HG02763 (cell line): ENCODE measurements around the gene ZFPM1.

Experiments
- ATAC-seq: cut with Tn5 transposase; IDR thresholded peaks from one replicate; pipeline ENCODE4 v1.9.1; 2021; ENCODE audit warnings: mild to moderate bottlenecking, moderate library complexity; ENCODE audit not compliant: unreplicated experiment

Gene ZFPM1

GRCh38 chr16:88495268-88495772, 42.2 kb downstream of the ZFPM1 start:
- ATAC-seq, result no peak

DNA sequence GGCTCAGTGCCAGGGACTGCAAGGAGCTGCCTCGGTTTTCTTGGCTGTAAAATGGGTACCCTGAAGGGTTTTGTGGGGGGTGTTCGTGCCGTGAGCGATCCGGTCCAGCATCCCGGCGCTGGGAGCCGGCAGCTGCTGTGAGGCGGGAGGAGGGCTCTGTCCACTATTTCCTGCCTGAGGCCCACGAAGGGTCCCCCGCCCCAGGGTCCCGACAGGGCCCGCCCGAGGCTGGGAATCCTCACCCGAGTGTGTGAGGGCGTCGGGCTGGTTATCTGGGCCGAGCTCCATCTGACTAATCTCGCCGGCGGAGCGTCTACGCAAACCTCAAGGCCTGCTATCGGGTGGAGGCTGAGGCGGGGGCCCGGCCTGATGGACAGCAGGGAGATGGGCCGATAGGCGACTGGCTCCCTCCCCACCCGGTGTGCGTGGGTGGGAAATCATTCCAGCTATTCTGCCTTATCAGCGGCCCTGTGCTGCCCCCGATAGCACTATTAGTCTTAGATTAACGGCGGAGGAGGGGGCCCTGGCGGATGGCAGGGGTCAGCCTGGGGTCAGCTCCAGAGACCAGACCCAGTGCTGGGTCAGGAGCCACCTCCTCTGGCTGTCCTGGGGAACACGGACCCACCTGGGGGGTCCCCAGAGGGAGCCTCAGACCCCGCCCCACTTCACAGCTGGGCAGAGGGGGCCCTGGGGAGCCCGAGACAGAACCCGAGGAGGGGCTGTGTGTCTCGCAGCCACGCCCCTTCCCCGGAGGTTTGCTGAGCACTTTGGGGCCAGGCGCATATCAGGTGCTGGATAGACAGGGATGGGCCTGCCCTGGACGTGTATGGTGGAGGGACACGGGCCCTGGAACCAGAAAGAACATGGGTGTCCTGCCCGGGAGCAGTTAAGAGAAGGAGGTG, 44.7 kb downstream of the ZFPM1 start:
- ATAC-seq, result no peak

DNA sequence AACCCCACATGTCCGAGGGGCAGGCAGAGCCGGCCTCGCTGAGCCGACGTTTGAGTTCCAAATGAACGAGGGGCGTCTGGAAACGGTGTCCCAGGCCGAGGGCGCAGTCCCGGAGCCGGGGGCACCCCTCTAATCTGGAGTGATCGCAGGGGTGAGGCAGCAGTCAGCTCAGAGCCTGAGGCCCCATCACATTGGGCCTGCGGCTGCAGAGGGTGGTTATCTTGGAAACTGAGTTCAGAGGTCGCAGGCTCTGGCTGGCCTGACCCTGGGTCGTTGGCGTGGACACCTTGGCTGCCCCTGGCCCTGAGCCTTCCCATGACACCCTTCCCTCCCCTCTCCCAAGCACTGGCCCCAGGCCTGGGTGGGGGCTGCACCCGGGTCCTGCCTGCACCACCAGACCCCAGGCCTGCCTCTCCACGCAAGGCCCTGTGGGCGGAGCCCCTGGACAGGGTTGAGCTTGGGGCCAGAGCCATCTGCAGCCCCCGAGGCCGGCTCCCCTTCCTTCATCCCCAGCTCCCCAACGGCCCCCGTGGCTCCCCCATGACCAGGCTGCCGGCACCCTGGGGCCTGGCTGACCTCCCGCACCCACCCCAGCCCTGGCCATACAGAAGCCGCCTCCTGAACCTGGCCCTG, 45.6 kb downstream of the ZFPM1 start:
- ATAC-seq, result no peak

DNA sequence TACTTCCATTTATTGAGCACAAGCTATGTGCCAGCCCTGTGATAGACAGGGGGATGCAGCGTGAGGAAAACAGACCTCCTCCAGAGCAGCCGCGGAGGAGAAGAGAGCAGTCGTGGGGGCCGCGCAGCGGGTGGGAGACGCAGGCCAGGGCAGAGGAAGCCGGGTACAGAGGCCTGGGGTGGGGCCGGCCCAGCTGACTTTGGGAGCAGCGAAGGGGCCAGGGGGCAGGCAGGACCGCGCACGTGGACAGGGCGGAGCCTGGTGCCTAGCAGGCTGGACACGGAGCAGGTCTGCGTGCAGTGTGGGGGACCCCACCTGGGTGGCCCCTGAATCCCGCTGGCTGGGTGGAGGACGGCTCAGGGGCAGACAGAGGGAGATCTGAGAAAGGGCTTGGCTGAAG, 46.2 kb downstream of the ZFPM1 start:
- ATAC-seq, result no peak

- no peak for ATAC-seq
Observed at GRCh38 chr16:88499836-88500251, 46.8 kb downstream of the ZFPM1 start.

DNA sequence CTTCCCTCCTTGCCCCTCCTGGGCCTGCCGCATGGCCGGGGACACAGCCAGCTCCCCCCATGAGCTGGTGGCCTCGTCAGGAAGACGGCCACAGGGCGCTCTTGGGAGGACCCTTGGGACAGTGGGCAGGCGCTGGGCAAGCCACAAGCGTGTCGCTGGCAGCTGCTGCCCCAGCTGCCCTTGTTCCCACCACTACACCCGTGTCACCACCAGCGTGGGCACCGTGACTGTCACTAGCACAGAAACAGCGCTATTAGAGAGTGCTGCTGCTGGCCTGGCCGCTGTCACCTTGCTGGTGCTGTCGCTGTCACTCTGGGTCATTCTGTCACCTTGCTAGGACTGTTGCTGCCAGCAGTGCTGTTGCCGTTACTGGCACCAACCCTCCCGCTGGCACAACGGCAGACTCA, 47.2 kb downstream of the ZFPM1 start:
- ATAC-seq, result no peak

GRCh38 chr16:88502371-88502770, 49.3 kb downstream of the ZFPM1 start:
- ATAC-seq, result no peak

- ATAC-seq, result no peak
Observed at GRCh38 chr16:88502776-88503280, 49.7 kb downstream of the ZFPM1 start.

GRCh38 chr16:88503374-88503770, 50.3 kb downstream of the ZFPM1 start:
- ATAC-seq, result no peak

- no peak for ATAC-seq
Observed at GRCh38 chr16:88503771-88504488, 50.9 kb downstream of the ZFPM1 start.

GRCh38 chr16:88504489-88505404, 51.7 kb downstream of the ZFPM1 start:
- ATAC-seq, result no peak

- ATAC-seq, result no peak
Observed at GRCh38 chr16:88505405-88506082, 52.5 kb downstream of the ZFPM1 start.

DNA sequence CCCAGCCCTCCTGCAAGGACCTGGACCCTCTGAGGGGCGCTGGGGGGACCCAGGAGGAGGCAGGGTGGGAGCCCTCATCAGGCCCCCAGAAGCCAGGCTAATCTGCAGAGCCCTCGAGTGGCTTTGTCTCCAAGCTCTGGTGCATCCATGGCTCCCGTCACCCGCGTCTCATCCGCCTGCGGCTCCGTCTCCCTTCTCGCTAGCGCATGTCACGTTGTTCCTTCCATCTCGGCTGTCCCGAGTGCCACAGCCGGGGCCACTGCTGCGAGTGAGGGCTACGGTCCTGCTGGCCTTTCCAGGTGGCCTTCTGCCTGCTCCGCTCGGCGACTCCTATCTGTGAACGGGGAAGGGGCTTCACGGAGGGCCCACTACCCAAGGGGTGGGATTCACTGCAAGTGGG, 53.6 kb downstream of the ZFPM1 start:
- ATAC-seq, result no peak

- no peak for ATAC-seq
Observed at GRCh38 chr16:88507231-88507743, 54.2 kb downstream of the ZFPM1 start.

- ATAC-seq, result no peak
Observed at GRCh38 chr16:88508376-88508867, 55.3 kb downstream of the ZFPM1 start.

DNA sequence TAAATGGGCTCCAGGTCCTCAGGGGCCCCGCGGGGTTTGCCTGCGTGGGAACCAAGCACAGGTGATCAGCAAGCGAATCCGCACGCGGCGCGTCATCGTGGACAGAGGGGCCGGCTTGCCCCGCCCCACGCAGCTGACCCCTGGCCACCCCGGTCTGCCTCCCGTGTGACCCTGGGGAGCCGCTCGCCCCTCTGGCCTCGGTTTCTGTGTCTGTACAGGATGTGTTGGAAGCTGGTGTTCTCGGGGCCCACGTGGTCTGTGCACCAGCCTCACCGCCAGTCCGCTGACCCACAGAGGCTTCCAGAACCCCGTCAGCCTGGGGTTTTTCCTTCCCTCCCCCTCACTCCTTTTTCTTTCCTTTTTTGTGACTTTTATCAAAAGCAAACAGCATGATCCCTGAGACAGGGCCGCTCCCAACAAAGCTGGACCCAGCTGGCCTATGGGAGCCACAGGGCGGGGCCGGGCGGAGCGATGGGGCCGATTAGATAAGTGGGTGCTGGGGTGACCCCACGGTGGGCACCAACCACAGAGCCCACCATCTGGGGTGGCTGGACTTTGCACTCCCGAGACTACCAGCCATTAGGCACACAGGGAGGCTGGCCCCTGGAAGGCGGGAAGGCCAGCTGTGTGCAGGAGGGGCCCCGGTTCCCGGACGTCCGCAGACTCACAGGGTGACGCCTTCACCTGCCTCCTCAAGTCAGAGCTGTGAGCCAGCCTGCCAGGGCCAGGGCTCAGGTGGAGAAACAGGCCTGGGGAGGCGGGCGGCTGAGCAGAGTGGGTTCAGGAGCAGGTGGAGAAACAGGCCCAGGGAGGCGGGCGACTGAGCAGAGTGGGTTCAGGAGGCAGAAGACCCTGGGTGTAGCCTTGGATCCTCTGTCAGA, 56.0 kb downstream of the ZFPM1 start:
- no peak for ATAC-seq

- no peak for ATAC-seq
Observed at GRCh38 chr16:88509749-88510069, 56.6 kb downstream of the ZFPM1 start.
